HG02798 (cell line): ENCODE measurements around the gene GLCCI1.
"Not testable (repeated sequence)": the region's sequence is repeated elsewhere in the genome, so short reads cannot be mapped to it uniquely, and the experiment has no call there.

Source experiments
- ATAC-seq: cut with Tn5 transposase; IDR thresholded peaks from one replicate; pipeline ENCODE4 v1.9.1; 2021; ENCODE audit warnings: mild to moderate bottlenecking; ENCODE audit not compliant: unreplicated experiment, poor library complexity

The GLCCI1 gene

GRCh38 chr7:7984424-7984823, 15.8 kb downstream of the GLCCI1 start:
- no peak for ATAC-seq

GRCh38 chr7:7988706-7989105, 20.1 kb downstream of the GLCCI1 start:
- ATAC-seq: no peak

DNA sequence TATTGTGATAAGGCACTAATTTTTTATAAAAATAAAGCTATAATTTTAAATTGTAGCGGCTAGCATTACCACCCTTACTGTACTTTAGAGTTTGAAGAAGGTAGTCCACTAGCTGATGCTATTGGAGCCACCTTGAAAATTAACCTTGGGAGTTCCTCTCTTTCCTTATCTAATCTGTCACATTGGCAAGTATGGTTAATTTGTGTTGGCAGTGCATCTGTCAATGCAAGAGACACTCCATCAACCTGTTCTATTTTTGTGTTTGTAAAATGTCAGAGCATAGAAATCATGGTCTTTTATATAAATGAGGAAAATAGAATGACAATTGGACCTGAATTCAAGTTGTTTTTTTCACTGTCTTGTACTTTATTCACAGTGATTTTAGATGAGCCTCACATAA, 20.5 kb downstream of the GLCCI1 start:
- no peak for ATAC-seq

DNA sequence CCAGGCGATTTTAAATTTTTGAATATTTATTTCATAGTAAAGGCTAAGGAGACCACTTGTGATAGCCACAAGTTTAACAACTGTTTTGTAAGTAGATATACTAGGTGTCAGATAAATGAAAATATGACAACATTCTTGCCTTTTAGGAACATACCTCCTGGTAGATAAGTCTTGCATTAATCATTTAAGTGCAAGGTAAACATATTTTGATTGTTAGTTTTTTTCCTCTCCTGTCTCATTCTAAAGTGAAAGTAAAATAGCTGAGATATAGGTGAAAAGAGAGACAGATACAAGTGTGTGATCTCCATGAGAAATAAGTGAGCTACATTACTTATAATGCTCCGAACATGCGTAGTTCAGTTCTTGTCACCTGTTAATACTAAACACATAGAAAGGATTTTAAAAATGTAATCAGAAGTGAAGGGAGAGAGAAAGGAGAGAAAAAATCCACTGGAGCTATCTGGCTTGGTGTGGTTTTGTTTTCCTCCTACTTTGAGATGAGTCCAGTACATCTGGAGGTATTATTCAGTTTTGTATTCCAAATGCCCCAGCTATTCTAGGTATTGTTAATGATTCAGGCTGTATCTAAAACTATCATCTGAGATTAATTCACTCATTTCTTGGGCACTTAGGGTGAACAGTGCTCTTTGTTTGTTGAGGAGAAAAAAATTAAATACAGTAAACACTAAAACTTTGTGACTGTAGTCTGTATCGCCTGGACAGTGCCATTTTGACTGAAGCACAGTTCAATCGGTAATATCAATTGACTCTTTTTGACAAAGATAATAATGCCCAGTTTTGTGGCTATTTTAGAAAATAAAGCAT, 21.2 kb downstream of the GLCCI1 start:
- ATAC-seq: no peak

DNA sequence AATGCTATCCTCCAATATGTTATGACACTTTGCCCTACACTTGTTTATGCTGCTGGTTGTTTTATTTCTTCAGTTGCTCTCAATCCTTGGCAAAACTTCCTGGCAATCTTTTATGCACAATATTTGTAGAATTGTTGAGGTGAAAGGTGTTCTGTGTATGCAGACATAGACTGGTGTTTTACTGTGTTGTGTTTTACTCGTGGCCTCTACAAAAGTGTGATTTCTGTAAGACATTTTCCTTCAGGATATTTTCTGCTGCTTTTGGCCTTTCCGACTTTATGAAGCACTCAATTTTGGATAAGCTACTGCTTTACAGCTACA, 21.8 kb downstream of the GLCCI1 start:
- ATAC-seq: no peak

DNA sequence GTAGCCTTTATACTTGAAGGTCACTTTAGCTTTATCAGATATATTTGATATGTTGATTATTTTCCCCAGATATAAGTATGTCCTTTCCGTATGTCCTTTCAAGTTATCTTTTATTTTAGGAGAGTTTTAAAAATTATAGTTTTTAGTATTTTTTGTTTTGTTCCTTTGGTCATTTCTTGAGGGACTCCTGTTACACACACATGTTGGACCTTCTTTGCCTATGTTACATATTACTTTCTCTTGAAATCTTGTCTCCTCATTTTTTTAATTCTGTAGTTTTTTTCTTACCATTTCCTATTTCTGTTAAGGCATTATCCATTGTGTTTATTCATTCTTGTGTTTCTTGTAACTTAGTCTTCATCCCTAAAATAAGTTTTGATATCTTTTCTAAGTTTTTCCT, 23.9 kb downstream of the GLCCI1 start:
- no peak for ATAC-seq

DNA sequence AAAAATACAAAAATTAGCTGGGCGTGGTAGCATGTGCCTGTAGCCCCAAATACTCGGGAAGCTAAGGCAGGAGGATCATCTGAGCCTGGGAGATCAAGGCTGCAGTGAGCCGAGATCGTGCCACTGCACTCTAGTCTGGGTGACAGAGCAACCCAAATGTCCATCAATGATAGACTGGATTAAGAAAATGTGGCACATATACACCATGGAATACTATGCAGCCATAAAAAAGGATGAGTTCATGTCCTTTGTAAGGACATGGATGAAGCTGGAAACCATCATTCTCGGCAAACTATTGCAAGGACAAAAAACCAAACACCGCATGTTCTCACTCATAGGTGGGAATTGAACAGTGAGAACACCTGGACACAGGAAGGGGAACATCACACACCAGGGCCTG, 26.8 kb downstream of the GLCCI1 start:
- not testable (repeated sequence) for ATAC-seq

GRCh38 chr7:7996568-7996967, 28.0 kb downstream of the GLCCI1 start:
- peak; percentile 59 for ATAC-seq

GRCh38 chr7:8000315-8000941, 31.8 kb downstream of the GLCCI1 start:
- ATAC-seq: no peak

- ATAC-seq: no peak
Measured at GRCh38 chr7:8003077-8003476, 34.5 kb downstream of the GLCCI1 start.

DNA sequence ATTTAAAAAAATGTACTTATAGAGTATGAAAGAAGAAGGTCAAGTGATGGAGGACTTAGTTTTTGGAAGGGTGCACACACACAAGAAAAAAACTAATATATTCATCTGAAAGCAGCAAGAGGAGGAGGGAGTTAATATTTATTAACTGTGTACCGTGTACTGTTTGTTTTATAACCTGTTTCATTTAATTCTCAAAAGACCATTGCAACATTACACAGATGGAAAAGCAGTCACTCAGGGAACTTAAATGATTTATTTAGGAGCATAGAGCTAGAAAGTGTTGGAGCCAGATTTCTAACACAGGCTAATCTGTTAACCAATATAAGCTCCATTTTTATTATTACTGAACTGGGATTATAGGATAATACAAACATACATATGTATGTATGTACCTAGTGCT, 36.7 kb downstream of the GLCCI1 start:
- ATAC-seq: no peak

DNA sequence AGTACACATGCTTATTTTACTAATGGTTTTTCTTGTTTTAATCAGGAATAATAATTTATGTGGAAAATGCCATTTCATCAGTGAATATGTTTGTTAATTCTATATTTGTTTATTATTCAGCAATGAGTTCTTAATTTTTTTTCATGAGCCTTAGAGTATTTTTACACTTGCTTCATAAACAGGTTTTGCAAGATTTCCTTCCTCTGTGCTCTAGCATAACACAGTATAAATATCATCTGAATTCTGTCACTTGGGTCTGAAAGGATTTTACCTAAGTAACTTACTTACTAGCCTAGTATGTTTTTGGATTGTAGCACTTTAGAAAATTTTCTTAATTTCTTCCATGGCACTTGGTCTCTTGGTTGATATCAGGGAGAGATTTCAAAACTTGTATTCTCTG, 45.8 kb downstream of the GLCCI1 start:
- ATAC-seq: no peak

DNA sequence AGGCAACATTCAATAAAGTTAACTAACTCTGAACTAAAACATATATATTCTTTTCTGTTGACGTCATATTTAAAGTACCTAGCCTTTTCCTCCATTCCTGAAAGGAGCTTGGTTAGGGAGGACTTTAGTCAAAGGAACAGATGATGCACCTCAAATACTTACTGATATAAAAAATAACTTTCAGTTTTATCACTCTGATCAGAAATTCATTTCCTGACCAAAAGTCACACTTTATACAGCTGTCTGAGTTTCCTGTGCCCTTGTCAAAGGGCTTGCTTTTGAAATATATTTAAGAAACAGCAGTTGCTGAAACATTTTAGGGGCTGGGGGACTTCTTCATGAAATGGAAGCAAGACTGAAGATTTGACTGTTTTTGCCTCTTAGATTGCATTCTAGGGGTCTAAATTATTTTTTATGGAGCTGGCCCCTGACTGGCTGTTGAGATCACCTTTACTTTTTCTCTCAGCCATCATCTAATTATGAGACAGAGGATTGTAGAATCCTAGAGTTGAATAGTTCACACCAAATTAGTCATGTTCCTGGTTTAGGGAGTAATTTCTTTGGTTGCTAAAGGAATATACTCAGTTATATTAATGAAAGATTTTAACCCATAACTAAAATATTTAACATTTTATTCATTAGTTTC, 46.6 kb downstream of the GLCCI1 start:
- no peak for ATAC-seq

GRCh38 chr7:8015746-8016120, 47.1 kb downstream of the GLCCI1 start:
- no peak for ATAC-seq

- ATAC-seq: no peak
Measured at GRCh38 chr7:8017423-8017822, 48.8 kb downstream of the GLCCI1 start.

- ATAC-seq: no peak
Measured at GRCh38 chr7:8018961-8019360, 50.4 kb downstream of the GLCCI1 start.

- no peak for ATAC-seq
Measured at GRCh38 chr7:8022628-8023027, 54.0 kb downstream of the GLCCI1 start.

- ATAC-seq: no peak
Measured at GRCh38 chr7:8035192-8035591, 66.6 kb downstream of the GLCCI1 start.

DNA sequence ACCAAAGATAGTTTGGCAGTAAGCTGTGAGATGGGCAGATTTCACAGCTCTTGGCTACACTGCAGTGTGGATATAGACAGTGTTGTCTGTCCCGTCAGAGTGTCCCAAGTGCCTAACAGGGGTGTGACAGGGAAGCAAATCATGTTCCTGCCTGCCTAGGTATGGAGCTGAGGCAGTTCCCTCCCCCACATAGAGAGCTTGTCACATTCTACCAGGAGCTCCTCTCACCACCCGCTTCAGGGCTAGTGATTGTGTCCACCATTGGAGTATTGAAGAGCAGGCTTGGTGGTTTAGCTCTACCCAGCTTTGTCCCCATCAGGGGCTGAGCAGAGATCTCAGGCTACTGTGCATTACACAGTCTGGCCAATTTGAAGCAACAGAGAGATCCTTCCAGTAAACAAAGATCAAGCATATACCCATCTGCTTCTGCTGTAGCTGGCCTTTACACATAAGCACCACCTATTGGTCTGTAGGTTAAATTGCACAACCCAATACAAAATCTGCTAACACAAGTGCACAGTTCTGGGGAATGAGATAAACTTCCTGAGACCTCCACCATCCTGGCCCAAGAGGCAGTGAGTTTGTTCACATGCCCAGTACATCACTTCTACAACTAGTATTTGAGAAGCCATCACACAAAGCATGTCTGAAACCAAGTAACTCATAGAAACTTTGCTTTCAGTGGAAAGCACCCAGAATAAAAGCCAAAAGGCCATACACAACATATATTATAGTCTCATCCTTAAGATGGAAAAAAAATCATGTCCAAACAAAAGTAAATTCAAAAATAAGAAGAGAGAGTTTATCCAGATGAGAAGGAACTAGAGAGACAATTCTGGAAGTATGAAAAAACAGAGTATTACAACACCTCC, 67.3 kb downstream of the GLCCI1 start:
- ATAC-seq: peak; percentile 54

DNA sequence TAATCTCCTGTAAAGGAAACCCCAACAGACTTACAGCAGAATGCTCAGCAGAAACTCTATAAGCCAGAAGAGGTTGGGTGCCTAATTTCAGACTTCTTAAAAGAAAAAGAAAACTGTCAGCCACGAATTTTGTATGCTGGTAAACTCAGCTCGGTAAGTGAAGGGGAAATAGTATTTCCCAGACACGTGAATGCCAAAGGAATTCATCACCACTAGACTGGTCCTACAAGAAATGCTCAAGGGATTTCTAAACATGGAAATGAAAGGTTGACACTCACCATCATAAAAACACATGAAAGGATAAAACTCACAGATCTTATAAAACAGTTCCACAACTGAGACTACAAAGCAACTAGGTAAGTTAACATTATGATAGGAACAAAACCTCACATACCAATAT, 68.6 kb downstream of the GLCCI1 start:
- ATAC-seq: no peak
